Fibroblast of the conjunctiva (primary cell): ENCODE data around the gene MYO7B.

Experiments used
- DNase-seq: peaks from one replicate; pipeline ENCODE4 v3.0.0-alpha.2; 2010; ENCODE audit warnings: low read depth

The MYO7B gene

DNA sequence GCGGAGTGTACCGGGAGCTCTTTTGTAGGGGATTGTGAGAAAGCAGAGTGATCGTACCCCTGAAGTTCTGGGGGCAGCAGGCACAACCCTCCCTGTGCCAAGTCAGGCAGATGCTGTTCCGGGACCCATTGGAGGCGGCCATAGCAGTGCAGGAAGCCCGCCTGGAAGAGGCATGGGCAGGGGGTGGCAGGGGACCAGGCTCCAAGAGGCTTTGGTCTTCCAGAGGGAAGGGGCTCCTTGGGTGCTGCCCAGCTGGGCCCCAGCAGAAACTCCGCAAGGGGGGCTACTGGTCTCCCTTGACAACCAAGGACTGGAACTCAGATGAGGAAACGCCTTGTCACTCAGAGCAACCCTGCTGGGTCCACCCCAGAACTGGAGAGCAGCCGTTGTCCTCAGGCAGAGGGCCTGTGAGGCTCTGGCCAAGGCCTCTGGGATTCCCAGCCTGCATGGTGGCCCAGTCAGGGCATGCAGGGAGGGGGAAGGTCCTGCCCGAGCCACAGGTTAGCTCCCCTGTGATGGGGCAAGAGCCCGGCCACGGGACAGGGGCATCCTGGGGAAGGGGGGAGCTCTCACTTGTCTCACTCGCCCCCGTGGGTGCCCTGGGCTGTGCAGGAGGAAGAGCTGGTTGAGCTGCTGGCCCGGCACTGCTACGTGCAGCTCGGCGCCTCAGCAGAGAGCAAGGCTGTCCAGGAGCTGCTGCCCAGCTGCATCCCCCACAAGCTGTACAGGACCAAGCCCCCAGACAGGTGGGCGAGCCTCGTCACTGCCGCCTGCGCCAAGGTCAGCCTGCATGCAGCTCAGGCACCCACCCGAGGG, 89.5 kb downstream of the MYO7B start:
- DNase-seq: no peak

DNA sequence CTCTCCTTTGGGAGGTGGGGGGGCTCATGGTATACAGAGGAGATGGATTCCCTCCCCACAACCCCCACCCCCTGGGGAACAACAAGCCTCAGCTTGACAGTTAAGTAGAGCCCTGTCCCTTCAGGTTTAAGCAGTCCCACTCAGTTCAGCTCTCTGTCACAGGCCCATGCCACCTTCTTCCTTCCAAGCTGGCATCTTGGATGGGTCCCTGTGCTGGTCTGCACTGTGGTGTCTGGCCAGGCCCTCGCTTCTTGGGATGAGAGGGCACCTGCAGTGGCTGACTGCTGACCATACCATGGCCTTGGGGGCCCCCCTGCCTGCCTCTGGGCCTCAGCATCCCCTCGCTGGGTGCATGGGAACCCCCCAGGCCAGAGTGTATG, 90.1 kb downstream of the MYO7B start:
- no peak for DNase-seq

DNA sequence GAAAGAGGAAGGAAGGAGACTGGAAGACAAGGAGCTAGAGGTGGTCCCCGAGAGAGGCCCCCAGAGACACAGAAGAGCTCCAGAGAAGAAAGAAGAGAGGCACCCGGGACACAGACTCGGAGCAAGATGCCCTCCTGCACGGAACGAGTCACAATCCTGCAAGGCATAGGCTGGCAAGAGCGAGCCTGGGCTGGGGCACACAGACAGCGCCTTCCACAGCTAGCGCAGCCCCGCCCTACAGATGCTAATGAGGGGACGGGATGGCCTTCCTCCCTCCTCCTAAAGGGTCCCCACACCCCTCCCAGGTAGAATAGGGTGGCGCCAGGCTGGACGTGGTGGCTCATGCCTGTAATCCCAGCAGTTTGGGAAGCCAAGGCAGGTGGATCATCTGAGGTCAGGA, 90.7 kb downstream of the MYO7B start:
- DNase-seq: no peak

DNA sequence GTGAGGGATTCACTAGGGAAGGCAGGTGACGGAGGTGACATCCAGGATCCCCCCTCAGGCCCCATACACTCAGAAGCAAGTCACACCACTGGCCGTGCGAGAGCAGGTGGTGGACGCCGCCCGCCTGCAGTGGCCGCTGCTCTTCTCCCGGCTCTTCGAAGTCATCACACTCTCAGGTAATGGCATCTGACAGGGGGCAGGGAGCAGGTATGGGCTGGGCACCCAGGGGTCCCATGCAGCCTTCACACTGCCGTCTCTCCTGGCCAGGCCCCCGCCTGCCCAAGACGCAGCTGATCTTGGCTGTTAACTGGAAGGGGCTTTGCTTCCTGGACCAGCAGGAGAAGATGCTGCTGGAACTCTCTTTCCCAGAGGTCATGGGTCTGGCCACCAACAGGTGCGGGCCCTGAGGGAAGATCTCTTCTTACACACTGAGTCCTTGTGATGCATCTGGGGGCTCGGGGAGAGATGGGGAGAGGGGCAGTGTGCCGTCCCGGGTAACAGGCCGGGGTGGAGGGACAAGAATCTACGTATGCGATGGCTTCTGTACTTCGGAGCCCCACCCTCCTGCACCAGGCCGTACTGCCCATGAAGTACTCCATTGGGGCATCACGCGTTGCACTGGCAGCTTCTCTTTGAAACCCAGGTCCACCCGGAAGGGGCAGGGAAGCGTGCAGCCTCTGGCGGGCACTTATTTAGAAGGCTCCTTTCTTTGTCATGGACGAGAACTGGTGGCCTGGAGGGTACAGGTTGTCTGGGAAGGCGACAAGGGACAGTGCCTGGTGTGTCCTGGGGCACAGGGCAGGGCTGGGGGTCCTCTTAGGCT, 91.6 kb downstream of the MYO7B start:
- DNase-seq: no peak

DNA sequence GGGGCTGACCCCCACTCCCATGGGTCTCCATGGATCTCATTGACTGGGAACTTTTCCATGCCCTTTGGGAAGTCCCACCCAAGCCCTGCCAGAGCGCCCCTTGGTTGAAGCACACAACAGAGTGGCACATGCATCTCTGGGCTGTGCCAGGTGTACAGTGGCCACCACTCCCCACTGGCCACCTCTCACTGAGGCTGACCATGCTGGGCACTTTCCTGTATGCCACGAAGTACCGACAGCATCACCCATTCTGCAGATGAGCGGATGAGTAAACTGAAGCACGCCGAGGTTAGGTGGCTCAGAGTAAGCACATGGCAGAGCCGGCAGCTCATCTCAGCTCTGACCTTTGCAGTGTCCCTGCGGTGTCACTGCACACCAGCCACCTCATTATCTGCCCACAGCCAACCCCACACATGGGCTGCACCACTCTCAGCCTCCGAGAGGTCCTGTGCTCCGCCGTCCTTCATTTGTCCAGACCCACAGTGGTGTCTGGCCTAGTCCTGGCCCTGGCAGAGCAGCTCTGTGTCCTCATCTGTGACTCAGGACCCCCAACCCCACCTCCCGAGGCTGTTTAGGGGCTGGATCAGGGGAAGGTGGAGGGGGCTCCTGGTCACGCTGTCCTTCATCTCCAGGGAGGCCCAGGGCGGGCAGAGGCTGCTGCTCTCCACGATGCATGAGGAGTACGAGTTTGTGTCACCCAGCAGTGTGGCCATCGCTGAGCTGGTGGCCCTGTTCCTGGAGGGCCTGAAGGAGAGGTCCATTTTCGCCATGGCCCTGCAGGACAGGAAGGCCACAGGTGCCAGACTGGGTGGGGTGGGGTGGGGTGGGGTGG, 92.5 kb downstream of the MYO7B start:
- no peak for DNase-seq

DNA sequence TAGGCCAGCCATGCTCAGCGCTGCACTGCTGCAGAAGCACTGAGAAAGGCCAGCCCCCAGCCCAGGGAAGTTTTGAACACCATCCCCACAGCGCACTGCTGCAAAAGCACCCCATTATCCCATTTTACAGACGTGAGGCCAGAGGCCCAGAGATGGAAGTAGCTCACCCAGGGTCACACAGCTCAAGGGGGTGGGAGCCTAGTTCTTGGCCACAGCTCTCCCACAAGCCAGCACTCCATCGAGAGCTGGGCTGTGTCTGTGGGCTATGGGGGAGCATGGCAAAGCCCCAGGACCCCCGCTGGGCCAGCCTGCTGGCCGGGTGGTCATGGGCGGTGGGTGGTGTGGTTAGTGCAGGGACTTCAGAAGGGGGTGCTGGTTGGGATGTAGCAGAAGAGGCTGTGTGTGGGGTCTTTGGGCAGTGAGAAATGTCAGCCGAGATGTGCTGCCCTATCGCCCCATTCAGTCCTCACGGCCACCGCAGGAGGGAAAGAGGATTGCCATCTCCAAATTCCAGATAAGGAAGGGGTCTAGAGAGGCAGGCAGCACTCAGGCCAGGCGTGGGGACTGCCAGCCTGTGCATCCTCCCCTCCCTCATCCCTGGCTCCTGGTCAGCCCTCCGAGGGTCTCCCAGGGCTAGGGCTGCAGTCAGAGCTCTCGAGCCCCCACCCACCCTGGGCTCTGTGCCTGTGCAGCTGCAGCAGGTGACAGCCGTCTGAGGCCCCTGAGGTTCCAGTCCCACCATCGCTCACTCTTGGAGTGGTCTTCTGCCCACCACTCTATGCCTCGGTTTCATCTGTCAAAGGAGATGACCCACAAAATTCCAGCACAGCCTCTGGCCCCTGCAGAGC, 93.5 kb downstream of the MYO7B start:
- DNase-seq: no peak

DNA sequence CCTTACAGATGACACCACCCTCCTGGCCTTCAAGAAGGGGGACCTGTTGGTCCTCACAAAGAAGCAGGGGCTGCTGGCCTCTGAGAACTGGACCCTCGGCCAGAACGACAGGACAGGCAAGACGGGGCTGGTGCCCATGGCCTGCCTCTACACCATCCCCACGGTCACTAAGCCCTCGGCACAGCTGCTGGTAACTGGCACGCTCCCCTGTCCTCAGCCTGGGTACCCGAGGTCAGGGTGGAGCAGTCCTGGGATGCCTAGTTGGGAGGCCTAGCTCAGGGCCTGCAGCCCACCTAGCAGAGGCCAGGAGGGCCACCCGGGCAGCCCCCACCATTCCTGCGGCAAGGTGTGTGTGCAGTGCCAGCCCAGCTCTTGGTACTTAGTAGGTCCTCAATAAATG, 94.2 kb downstream of the MYO7B start:
- no peak for DNase-seq

DNA sequence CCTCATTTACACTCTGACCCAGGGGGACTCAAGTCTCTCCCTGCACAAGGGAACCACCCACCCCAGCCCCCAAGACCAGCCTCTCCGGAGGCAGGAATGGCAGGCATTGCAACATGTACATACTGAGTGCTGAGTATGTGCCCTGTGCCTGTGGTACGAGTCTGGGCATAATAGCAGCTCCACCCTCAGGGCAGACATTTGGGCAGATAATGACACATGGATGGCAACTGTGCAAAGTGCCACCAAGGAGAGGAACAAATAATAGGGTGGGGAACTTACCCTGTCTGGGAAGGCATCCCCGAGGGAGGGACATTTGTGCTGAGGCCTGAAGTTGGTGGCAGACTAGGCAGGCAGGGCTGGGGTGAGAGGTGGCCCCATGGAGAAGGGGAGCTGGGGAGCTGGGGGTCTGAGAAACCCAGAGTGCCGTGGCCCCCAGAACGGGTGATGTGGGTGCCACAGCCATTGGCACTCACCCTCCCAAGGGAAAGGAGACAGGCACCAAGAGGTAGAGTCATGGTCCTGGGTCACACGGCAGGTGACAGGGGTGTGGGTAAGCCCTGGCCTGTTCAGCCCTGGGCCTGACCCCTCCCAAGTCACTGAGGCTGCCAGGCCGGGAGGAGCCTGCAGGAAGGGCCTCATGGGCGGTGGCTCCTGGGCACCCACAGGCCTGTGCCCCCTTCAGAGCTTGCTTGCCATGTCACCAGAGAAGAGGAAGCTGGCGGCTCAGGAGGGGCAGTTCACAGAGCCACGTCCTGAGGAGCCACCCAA, 94.8 kb downstream of the MYO7B start:
- no peak for DNase-seq

DNA sequence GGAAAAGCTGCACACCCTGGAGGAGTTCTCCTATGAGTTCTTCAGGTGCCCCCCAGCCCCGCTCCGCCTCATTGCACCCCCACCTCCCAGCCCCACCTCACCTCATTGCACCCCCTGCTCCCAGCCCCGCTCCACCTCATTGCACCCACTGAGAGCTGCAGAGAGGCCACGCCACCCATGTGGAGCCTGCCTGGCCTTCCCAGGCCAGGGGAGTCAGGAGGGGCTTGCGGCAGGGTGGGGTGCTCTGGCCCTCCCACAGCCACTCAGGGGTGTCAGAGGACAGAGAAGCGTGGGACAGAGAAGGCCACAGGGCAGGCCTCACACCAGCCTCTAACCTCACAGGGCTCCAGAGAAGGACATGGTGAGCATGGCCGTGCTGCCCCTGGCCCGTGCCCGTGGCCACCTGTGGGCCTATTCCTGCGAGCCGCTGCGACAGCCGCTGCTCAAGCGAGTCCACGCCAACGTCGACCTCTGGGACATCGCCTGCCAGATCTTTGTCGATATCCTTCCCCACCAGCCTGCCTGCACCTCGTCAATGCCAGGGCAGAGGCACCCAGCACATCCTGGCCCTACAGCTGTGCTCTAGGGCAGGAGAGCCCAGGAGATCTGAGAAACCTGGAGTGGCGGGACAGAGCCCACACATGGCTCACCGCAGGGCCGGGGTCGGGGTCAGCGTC, 95.5 kb downstream of the MYO7B start:
- no peak for DNase-seq

DNA sequence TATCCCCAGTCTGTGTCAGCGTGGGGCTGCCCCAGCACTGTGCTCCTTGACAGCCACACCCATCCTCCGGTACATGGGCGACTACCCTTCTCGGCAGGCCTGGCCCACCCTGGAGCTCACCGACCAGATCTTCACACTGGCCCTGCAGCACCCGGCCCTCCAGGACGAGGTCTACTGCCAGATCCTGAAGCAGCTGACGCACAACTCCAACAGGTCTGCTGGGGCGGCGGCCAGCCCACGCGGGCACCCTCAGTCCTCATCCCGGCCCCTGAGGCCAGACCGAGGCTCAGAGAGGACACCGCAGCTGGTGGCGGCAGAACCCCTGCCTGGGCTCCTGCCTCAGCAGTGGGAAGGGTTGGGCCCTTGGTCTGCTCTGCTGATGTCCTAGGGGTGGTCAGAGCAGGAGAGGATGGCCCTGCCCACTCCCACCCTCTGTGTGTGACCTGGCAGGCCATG, 96.1 kb downstream of the MYO7B start:
- no peak for DNase-seq

DNA sequence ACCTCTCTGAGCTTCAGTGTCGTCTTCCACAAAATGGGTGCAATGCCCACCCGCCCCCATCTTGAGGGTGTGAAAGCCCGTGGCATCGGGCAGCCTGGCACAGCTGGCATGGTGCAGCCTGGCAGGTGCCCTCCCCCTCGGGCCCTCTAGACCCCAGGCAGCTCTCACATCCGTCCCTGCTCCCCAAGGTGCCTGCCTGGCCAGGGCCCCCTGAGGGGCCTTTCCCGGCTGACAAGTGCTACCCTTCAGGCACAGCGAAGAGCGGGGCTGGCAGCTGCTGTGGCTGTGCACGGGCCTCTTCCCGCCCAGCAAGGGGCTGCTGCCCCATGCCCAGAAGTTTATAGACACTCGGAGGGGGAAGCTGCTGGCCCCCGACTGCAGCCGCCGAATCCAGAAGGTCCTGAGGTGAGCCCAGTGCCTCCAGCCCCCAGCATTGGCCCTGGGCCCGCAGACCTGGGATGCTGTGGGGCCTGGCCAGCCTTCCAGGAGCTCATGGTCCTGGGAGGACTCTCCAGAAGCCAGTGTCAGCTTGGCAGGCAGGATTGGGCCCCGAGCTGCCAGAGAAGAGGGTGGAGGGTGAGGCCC, 96.6 kb downstream of the MYO7B start:
- no peak for DNase-seq

DNA sequence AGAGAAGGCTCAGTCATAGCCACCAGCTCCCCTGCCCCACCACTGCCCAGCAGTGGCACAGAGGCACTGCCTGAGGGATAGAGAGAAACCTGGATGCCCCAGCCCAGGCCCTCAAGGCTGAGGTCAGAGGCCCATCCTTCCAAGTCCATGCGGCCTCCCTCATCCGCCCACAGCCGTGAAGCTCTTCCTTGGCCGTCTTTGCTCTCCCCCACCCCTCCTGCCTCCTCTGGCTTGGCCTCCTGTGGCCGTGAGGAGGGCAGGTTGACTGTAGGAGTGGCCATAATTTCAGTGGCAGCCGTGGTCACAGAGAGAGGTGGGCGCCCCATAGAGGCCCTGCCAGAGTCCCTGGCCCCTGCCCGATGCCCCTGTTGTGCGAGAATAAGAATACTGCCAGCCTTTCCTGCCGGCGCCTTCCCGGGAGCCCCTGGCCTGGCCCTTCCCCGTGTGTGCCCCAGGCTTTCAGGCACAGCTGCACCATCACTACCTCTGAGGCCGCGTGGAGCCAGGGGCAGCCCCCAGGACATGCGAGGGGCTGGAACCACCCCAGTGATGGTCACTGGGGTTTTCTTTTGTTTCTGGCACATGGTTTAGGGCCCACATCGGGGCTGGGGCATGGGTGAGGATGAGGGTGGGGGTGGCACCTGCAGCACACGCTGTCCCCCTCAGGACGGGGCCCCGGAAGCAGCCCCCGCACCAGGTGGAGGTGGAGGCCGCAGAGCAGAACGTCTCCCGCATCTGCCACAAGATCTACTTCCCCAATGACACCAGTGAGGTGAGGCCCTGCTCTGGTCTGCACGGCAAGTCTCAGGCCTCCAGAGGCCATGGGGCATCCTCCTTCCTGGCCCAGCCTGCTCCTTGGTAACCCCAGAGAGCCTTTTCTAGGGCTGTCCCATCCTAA, 97.4 kb downstream of the MYO7B start:
- no peak for DNase-seq

DNA sequence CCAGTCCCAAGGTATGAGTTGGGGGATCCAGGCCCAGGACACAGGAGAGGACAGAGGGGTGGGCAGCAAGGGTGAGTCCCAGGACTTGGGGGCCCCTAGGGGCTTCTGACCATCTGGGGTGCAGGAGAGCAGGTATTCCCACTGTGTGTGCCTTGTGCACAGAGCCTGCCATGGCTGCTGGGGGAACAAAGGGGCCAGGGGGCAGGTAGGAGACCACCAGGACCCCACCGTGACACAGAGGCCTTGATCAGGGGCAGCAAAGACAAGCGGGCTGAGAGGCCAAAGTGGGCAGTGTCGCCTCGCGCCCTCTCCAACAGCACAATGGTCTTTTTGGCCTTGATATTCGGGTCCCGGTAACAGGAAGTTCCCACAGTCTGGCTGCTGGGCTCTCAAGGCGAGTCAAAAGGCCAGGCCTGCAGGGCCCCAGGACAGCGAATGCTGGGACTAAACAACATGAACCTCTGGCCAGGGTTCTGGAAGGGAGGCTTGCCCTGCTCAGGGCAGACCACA, 98.1 kb downstream of the MYO7B start:
- no peak for DNase-seq

DNA sequence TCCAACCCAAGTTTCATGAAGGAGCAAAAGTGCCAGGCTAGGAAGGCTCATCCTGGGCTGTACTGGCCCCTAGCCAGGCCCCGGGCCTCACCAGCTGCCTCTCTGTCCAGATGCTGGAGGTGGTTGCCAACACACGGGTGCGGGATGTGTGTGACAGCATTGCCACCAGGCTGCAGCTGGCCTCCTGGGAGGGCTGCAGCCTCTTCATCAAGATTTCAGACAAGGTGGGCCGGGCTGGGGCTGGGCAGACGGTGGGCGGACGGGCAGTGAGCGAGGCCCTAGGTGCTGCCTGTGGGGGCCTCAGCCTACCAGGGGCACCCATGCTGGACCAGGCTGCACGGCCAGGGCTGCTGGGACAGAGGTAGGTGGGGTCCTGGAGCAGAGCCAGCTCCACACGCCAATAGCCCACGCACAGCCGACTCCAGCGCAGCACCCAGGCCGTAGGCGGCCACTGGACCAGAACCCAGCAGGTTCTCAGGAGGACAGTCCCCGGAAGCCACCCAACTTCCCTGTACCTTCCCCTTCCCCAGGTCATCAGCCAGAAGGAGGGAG, 98.7 kb downstream of the MYO7B start:
- no peak for DNase-seq

DNA sequence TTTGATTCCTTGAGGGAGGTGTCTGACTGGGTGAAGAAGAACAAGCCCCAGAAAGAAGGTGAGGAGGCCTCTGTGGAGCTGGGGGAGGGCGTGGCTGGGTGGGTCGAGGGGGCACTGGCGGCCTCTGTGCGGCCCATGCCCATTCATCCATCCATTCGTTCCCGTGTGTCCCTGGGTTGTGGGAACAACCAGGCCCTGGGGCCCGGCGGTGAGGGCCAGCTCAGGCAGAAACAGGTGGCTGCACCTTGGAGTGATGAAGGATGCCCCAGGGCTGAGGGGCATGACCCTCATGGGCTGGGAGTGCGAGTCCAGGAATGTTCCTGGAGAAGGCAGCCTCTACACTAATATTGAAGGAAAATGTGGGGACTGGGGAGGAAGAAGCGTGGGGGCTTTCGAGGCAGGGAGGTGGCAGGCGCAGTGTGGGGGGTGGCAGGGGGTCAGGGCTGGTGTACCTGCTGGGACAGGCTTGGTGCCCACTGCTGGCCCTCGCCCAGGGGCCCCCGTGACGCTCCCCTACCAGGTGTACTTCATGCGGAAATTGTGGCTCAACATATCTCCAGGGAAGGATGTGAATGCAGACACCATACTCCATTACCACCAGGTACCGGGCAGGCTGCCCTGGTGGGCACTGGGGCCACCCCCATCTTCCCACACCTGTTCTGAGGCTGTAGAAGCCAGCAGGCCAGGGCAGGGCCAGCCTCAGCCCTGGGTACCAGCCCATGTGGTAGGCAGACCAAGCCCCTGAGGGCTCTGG, 99.3 kb downstream of the MYO7B start:
- no peak for DNase-seq

DNA sequence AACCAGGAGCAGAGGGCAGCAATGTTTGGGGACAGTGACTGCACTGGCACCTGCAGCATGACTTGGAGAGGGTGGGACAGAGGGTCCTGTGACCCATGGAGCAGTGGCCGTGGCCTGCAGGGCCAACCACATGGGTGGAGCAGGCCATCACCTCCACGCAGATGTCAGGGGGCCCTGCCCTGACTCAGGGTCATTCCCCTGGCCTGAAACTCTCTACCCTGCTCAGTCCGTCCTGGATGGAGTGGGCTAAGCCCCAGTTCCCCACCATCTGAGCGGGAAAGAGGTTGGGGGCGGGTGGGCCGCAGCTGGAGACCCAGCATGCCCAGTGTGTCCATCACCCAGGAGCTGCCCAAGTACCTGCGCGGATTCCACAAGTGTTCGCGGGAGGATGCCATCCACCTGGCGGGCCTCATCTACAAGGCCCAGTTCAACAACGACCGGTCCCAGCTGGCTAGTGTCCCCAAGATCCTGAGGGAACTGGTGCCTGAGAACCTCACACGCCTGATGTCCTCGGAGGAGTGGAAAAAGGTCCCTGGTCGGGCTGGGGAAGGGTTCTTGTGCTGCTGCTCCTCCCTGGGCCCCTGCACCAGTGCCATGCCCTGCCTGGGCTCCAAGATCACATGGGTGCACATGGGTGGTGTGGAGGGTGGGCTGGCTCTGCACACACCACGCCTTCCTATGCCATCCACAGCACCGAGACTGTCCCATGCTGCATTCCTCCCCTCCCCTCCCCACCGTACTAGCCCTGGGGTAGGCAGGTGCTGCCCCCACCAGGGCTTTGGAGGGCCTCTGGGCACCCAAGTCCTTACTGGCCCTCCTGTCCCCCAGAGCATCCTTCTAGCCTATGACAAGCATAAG, 100.1 kb downstream of the MYO7B start:
- no peak for DNase-seq
